HepG2 (cell line): ENCODE measurements around the gene C7orf57. TPM values are rescaled to one million over a fixed set of nuclear protein-coding genes. Genes with fewer than 3 reads are reported as not detected.

Experiments
- ATAC-seq: fragments of 200-7000 bp; cut with Tn5 transposase; 3 replicates; pipeline ENCODE4 v1.9.1; 2020; ENCODE audit warnings: mild to moderate bottlenecking, moderate library complexity
- BruUV-seq: library from RNA; stranded (reverse); fragments of 400-500 nt; replicated peaks from 2 replicates; lab custom pipeline; 2021; lab: Mats Ljungman, UMichigan
- CTCF ChIA-PET: fragments of 300-600 bp; formaldehyde crosslinking; extraction: SDS; loops from one replicate; lab custom pipeline; 2021; ENCODE audit warnings: low total read pairs, inconsistent platforms, low intra/inter-chr PET ratio; lab: Yijun Ruan, JAX
- POLR2A ChIA-PET: fragments of 350-600 bp; sonication (Branson Sonifier 250); formaldehyde crosslinking; loops from one replicate; lab custom pipeline; 2020; ENCODE audit warnings: antibody characterized with exemption, inconsistent platforms; lab: Yijun Ruan, JAX
- DNase-seq: peaks from one replicate; pipeline ENCODE4 v3.0.0-alpha.2; 2015; ENCODE audit warnings: low spot score
- FAIRE-seq: peaks from 3 replicates; lab custom pipeline; 2011; peaks lifted over from hg19 to GRCh38; lab: Jason Lieb, UNC
- H2AFZ ChIP-seq: one replicate; pipeline ENCODE4 v1.6.1; 2011; ENCODE audit warnings: low read length, inconsistent platforms
- H3K27ac ChIP-seq: fragments of 300-600 bp; 3 replicates; pipeline ENCODE4 v1.8.0; 2011; ENCODE audit warnings: mixed run types, mild to moderate bottlenecking, mixed read lengths, low read length, inconsistent platforms; ENCODE audit not compliant: insufficient read depth; ENCODE audit errors: extremely low read length
- H3K27me3 ChIP-seq, 2 experiments: fragments of 200-600 bp in 1 of 2; 2 replicates in 1 of 2; 3 replicates in 1 of 2; pipeline versions ENCODE4 v1.6.0 to v1.8.0; 2011; ENCODE audit warnings: low read length in 2 of 2, mild to moderate bottlenecking in 2 of 2, moderate library complexity in 2 of 2, inconsistent platforms in 1 of 2; ENCODE audit not compliant: insufficient read depth in 2 of 2, control insufficient read depth in 1 of 2
- H3K36me3 ChIP-seq, 2 experiments: fragments of 200-600 bp in 1 of 2; replicated peaks in 1 of 2; 2 replicates in 1 of 2; 3 replicates in 1 of 2; pipeline versions ENCODE4 v1.5.1 to v1.8.0; 2011; ENCODE audit warnings: low read length in 2 of 2, inconsistent platforms in 1 of 2; ENCODE audit not compliant: insufficient read depth in 2 of 2, control insufficient read depth in 1 of 2
- H3K4me1 ChIP-seq: 2 replicates; pipeline ENCODE4 v1.5.1; 2012; ENCODE audit warnings: low read length, inconsistent platforms; ENCODE audit not compliant: insufficient read depth
- H3K4me2 ChIP-seq: 2 replicates; pipeline ENCODE4 v1.6.0; 2011; ENCODE audit warnings: low read depth, low read length, inconsistent platforms
- H3K4me3 ChIP-seq, 3 experiments: fragments of 200-600 bp in 1 of 3; sonication (generic), shearing (Covaris generic) in 1 of 3; replicated peaks in 1 of 3; 2 replicates each; pipeline ENCODE4 v1.5.1; 2011 to 2016; ENCODE audit warnings: low read length in 3 of 3, inconsistent platforms in 2 of 3, low read depth in 2 of 3, mild to moderate bottlenecking in 2 of 3, control low read depth in 1 of 3, mixed read lengths in 1 of 3; ENCODE audit not compliant: insufficient read depth in 1 of 3
- H3K79me2 ChIP-seq: one replicate; pipeline ENCODE4 v1.6.1; 2011; ENCODE audit warnings: low read length, inconsistent platforms; ENCODE audit not compliant: insufficient read depth
- H3K9ac ChIP-seq: 2 replicates; pipeline ENCODE4 v1.6.0; 2011; ENCODE audit warnings: mild to moderate bottlenecking, low read depth, low read length, inconsistent platforms; ENCODE audit not compliant: insufficient read depth
- H3K9me3 ChIP-seq: 2 replicates; pipeline ENCODE4 v1.5.1; 2012; ENCODE audit warnings: mild to moderate bottlenecking, low read length
- H4K20me1 ChIP-seq: 2 replicates; pipeline ENCODE4 v1.6.0; 2011; ENCODE audit warnings: inconsistent platforms, mild to moderate bottlenecking, low read length, moderate library complexity; ENCODE audit not compliant: insufficient read depth
- AGO2 ChIP-seq: fragments of 200-400 bp; formaldehyde crosslinking; optimal IDR thresholded peaks from 2 replicates; pipeline ENCODE3; 2017; ENCODE audit warnings: mild to moderate bottlenecking, low read depth, low read length, moderate library complexity
- FIP1L1 ChIP-seq: fragments of 200-400 bp; formaldehyde crosslinking; IDR thresholded peaks from 2 replicates; pipeline ENCODE4 v1.6.1; 2018; ENCODE audit warnings: low read depth, mild to moderate bottlenecking, low read length, moderate library complexity, borderline replicate concordance; ENCODE audit not compliant: insufficient read depth
- FOSL2 ChIP-seq: sonication (generic); formaldehyde crosslinking; IDR thresholded peaks from 2 replicates; pipeline ENCODE4 v1.4.0; 2020; ENCODE audit warnings: missing genetic modification reagents
- SCMH1 ChIP-seq: sonication (generic); formaldehyde crosslinking; IDR thresholded peaks from 2 replicates; pipeline ENCODE4 v1.9.0; 2021; ENCODE audit warnings: missing genetic modification reagents, mild to moderate bottlenecking, borderline replicate concordance
- SP4 ChIP-seq: sonication (generic); formaldehyde crosslinking; IDR thresholded peaks from 2 replicates; pipeline ENCODE4 v1.8.1; 2023; ENCODE audit warnings: mild to moderate bottlenecking, missing genetic modification reagents
- ZNF24 ChIP-seq: fragments of 450-650 bp; IDR thresholded peaks from 2 replicates; pipeline ENCODE4 v1.6.1; 2017; ENCODE audit warnings: antibody characterized with exemption, mild to moderate bottlenecking
- ZNF354B ChIP-seq: sonication (generic); formaldehyde crosslinking; IDR thresholded peaks from 2 replicates; pipeline ENCODE4 v1.8.0; 2022; ENCODE audit warnings: mild to moderate bottlenecking, missing genetic modification reagents
- ZNF7 ChIP-seq: IDR thresholded peaks from 2 replicates; pipeline ENCODE4 v1.6.1; 2016; ENCODE audit warnings: missing biosample characterization, missing genetic modification reagents
- ZUFSP ChIP-seq: sonication (generic); formaldehyde crosslinking; IDR thresholded peaks from 2 replicates; pipeline ENCODE4 v1.9.0; 2021; ENCODE audit warnings: missing genetic modification reagents, mild to moderate bottlenecking, borderline replicate concordance
- WGBS: methylation state at CpG from one replicate; pipeline ENCODE4 v1.1.6; 2017; ENCODE audit warnings: low lambda C conversion rate; 5-methylcytosine and 5-hydroxymethylcytosine counted together
- in situ Hi-C: cut with HindIII; loops from 2 replicates; pipeline ENCODE4 v1.10.0; 2017; ENCODE audit warnings: low pct_unique_long_range_greater_than_20kb; ENCODE audit not compliant: extremely low pct_ligation_motif_present
- intact Hi-C: fragments of 100-400 bp; cut with micrococcal nuclease; formaldehyde crosslinking; loops from one replicate; pipeline ENCODE4 v1.10.0; 2022; ENCODE audit not compliant: unreplicated experiment
- polyA plus RNA-seq, 8 experiments: library from polyadenylated mRNA; depleted of rRNA in 3 of 8; stranded (reverse) in 7 of 8; unstranded in 1 of 8; fragments of >200 nt; fragmentation: Illumina TruSeq in 4 of 8; extraction: Trizol in 4 of 8; gene quantifications; 2 replicates each; pipeline versions ENCODE4 v1.2.1 to v1.2.3, GENCODE V29; 2011 to 2016; ENCODE audit warnings: low read depth in 4 of 8, missing spikeins in 1 of 8, mixed read lengths in 1 of 8; ENCODE audit not compliant: insufficient read depth in 1 of 8
- total RNA-seq, 5 experiments: library from RNA; depleted of rRNA; stranded (reverse); fragments of >200 nt; fragmentation: Illumina TruSeq; extraction: Trizol; gene quantifications; 2 replicates each; pipeline ENCODE4 v1.2.3, GENCODE V29; 2016; ENCODE audit warnings: low read depth in 1 of 5

The C7orf57 gene
- total and polyA plus RNA-seq, 2 of the 13 experiments (the other 11 are each of a cell fraction or from before 2014, with no cell fraction given): not detected

DNA sequence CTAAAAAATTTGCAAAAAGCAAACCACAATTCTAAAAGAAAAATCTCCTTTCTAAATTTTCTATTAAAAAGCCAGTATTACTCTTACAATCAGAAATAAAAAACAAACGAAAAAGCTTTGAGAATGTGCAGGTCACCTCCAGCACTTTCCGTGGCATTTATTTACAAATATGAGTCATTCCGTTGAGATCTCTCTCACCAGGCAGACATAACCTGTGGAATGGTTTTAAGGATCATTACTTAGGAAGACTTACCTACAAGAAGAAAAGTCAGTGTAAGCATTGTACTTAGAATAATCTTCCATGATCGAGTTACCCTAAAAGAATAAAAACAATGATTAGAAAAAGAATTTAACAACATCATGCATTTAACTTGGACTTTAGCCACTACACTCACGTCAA is 9.7 kb upstream of the C7orf57 start:
- Histone ChIP-seq H3K79me2 (no peaks in the 10 kb centered on the region), H3K27ac (no peak overlapping the region), H3K4me1 (no peaks in the 10 kb centered on the region), H3K9ac (no peak overlapping the region), H4K20me1 (no peaks in the 10 kb centered on the region), H3K4me3 (no peak overlapping the region)
- in situ Hi-C loops: no loop called here
- peak; percentile 8 for DNase-seq
- TF ChIP-seq ZNF24 (no peak), ZUFSP (CRISPR knock-in tag) (no peak), FOSL2 (CRISPR knock-in tag) (peak; percentile 67), SP4 (no peak)
- TF ChIP-seq, all 625 proteins: peak for 1
- intact Hi-C loops: no loop called here
- POLR2A ChIA-PET: no interaction called here
- BruUV-seq: no TSS peak
- no peak for FAIRE-seq
- H3K4me2 ChIP-seq: no peak overlapping the region
- H2AFZ ChIP-seq: no peak overlapping the region
- H3K36me3 ChIP-seq: no peaks in the 10 kb centered on the region
- ATAC-seq: no peak; the same call in 2 of the 3 replicates
- H3K9me3 ChIP-seq: no peaks in the 10 kb centered on the region
- 2% methylated on average over 5 of the region's 5 CpGs for WGBS
- CTCF ChIA-PET: no interaction called here
- no peaks in the 10 kb centered on the region; a peak in 1 of 5 replicates for H3K27me3 ChIP-seq

DNA sequence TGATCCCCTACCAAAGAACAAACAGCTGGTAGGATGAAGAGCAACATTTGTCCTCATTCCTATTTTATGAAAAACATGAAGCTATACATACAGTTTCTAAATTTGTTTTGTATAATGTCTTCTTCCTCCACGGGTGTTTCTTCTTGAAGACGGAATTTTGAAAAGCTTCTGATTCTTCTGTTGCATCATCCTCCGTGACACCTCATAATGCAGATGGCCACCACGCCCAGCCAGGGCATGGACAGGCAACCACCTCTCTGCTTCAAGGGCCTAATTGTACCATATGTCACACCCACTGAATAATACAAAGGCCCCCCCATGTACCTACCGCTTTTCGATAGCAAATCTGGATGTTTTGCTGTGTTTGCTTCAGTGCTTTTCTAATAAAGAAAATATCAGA is 6.4 kb upstream of the C7orf57 start, which contains the start of gene SUN3:
TSS of gene SUN3 (minus strand) at position 170 of the 400 bp plus-strand sequence. CDS start at position 1, 169 bp downstream.
- H3K9ac ChIP-seq: no peak within 1 kb of the TSS
- no peak within 1 kb of the TSS for H3K27ac ChIP-seq
- H3K79me2 ChIP-seq: no peaks in the 10 kb centered on the region
- no peaks in the 10 kb centered on the region for H4K20me1 ChIP-seq
- no peaks in the 10 kb centered on the region for H3K9me3 ChIP-seq
- POLR2A ChIA-PET: no interaction called here
- CTCF ChIA-PET: no interaction called here
- BruUV-seq: no TSS peak
- no peaks in the 10 kb centered on the region for H3K4me1 ChIP-seq
- H3K4me3 ChIP-seq: no peak within 1 kb of the TSS
- no peak within 1 kb of the TSS for H3K4me2 ChIP-seq
- H3K36me3 ChIP-seq: no peaks in the 10 kb centered on the region
- ATAC-seq (no peak), DNase-seq (no peak), FAIRE-seq (no peak)
- no peaks in the 10 kb centered on the region; a peak in 1 of 5 replicates for H3K27me3 ChIP-seq
- WGBS: 3% methylated on average over 6 of the region's 6 CpGs
- no peak within 1 kb of the TSS for H2AFZ ChIP-seq
- intact Hi-C loops (no loop called here), in situ Hi-C loops (no loop called here)
- TF ChIP-seq FIP1L1 (no peak), ZNF354B (CRISPR knock-in tag) (no peak), SCMH1 (CRISPR knock-in tag) (no peak), ZNF7 (CRISPR knock-in tag) (no peak), AGO2 (no peak)
